HCT116 (cell line): Measurements from ENCODE around the gene ITPR2. TPM values are rescaled to one million over a fixed set of nuclear protein-coding genes. Genes with fewer than 3 reads are reported as not detected.

Experiments
- ATAC-seq: fragments of 200-7000 bp; cut with Tn5 transposase; 2 replicates; pipeline ENCODE4 v1.9.1; 2020; ENCODE audit warnings: mild to moderate bottlenecking, moderate library complexity
- BruUV-seq: library from RNA; stranded (reverse); fragments of 400-500 nt; replicated peaks from 2 replicates; lab custom pipeline; 2021; lab: Mats Ljungman, UMichigan
- CTCF ChIA-PET: fragments of 300-600 bp; sonication (Branson Sonifier 250); formaldehyde crosslinking; loops from one replicate; lab custom pipeline; 2021; ENCODE audit warnings: antibody characterized with exemption; lab: Charles Lee
- POLR2A ChIA-PET: fragments of 300-600, 350-600 bp; sonication (Branson Sonifier 250); formaldehyde crosslinking; loops from one replicate; lab custom pipeline; 2021; ENCODE audit warnings: antibody characterized with exemption; lab: Charles Lee
- RAD21 ChIA-PET, 2 experiments: fragments of 300-600 bp; sonication (Branson Sonifier 250); formaldehyde crosslinking; loops; one replicate each; lab custom pipeline; 2023; ENCODE audit warnings: low total read pairs in 2 of 2; ENCODE audit not compliant: uncharacterized antibody in 2 of 2, unreplicated experiment in 2 of 2, low non-redundant PET in 1 of 2; lab: Charles Lee
- DNase-seq: peaks from one replicate; pipeline ENCODE4 v3.0.0-alpha.2; 2010; ENCODE audit warnings: low read depth, low spot score
- H2AFZ ChIP-seq: fragments of 200-600 bp; shearing (Covaris generic), sonication (generic); 2 replicates; pipeline ENCODE4 v1.6.1; 2017; ENCODE audit warnings: low read depth, mixed run types, mixed read lengths, antibody characterized with exemption, low read length; ENCODE audit not compliant: poor library complexity, severe bottlenecking
- H3K27ac ChIP-seq: 2 replicates; pipeline ENCODE4 v1.5.1; 2012; ENCODE audit warnings: low read depth, low read length
- H3K27me3 ChIP-seq: fragments of 200-600 bp; sonication (generic); 2 replicates; pipeline ENCODE4 v1.6.1; 2016; ENCODE audit warnings: mixed run types, low read length, mixed read lengths; ENCODE audit not compliant: insufficient read depth
- H3K36me3 ChIP-seq, 2 experiments: fragments of 200-500 bp in 1 of 2; fragments of 200-600 bp in 1 of 2; sonication (Bioruptor generic) in 1 of 2; sonication (generic) in 1 of 2; 2 replicates each; pipeline versions ENCODE4 v1.5.1 to v1.6.1; 2014 to 2016; ENCODE audit warnings: low read length in 2 of 2, inconsistent platforms in 1 of 2, mixed read lengths in 1 of 2, mixed run types in 1 of 2; ENCODE audit not compliant: insufficient read depth in 2 of 2, control insufficient read depth in 1 of 2
- H3K4me1 ChIP-seq, 2 experiments: fragments of 200-600 bp in 1 of 2; sonication (generic) in 1 of 2; 2 replicates each; pipeline versions ENCODE4 v1.5.1 to v1.6.1; 2012 to 2017; ENCODE audit warnings: low read length in 2 of 2, inconsistent platforms in 1 of 2, mild to moderate bottlenecking in 1 of 2, mixed read lengths in 1 of 2, mixed run types in 1 of 2, moderate library complexity in 1 of 2; ENCODE audit not compliant: insufficient read depth in 2 of 2, control insufficient read depth in 1 of 2
- H3K4me2 ChIP-seq: fragments of 200-600 bp; sonication (generic); 2 replicates; pipeline ENCODE4 v1.6.1; 2017; ENCODE audit warnings: mixed run types, low read length, mixed read lengths
- H3K4me3 ChIP-seq, 2 experiments: fragments of 200-600 bp in 1 of 2; sonication (generic) in 1 of 2; replicated peaks in 1 of 2; 2 replicates each; pipeline ENCODE4 v1.5.1; 2011 to 2016; ENCODE audit warnings: low read length in 2 of 2, control low read depth in 1 of 2, low read depth in 1 of 2, mild to moderate bottlenecking in 1 of 2, mixed read lengths in 1 of 2, mixed run types in 1 of 2
- H3K79me2 ChIP-seq: fragments of 200-600 bp; sonication (generic); 2 replicates; pipeline ENCODE4 v1.6.1; 2017; ENCODE audit warnings: mild to moderate bottlenecking, mixed run types, low read length, moderate library complexity, mixed read lengths; ENCODE audit not compliant: insufficient read depth
- H3K9ac ChIP-seq: fragments of 200-600 bp; sonication (generic); 2 replicates; pipeline ENCODE4 v1.6.1; 2016; ENCODE audit warnings: low read length, mixed read lengths
- H3K9me2 ChIP-seq: fragments of 200-600 bp; sonication (generic), shearing (Covaris generic); 2 replicates; pipeline ENCODE4 v1.6.1; 2017; ENCODE audit warnings: mixed run types, mild to moderate bottlenecking, moderate library complexity; ENCODE audit not compliant: insufficient read depth
- H3K9me3 ChIP-seq, 2 experiments: fragments of 200-500 bp in 1 of 2; fragments of 200-600 bp in 1 of 2; sonication (Bioruptor generic) in 1 of 2; sonication (generic) in 1 of 2; 2 replicates each; pipeline ENCODE4 v1.6.1; 2014 to 2017; ENCODE audit warnings: low read length in 2 of 2, mixed read lengths in 2 of 2, inconsistent platforms in 1 of 2, low read depth in 1 of 2, mild to moderate bottlenecking in 1 of 2, mixed run types in 1 of 2, moderate library complexity in 1 of 2; ENCODE audit not compliant: control insufficient read depth in 1 of 2, insufficient read depth in 1 of 2
- H4K20me1 ChIP-seq: fragments of 200-600 bp; sonication (generic), shearing (Covaris generic); 2 replicates; pipeline ENCODE4 v1.6.1; 2017; ENCODE audit warnings: mixed run types, mild to moderate bottlenecking, moderate library complexity; ENCODE audit not compliant: insufficient read depth
- CBX3 ChIP-seq: IDR thresholded peaks from 2 replicates; pipeline ENCODE4 v1.6.1; 2012; ENCODE audit warnings: low read depth
- CEBPB ChIP-seq: IDR thresholded peaks from 2 replicates; pipeline ENCODE4 v1.6.1; 2012; ENCODE audit warnings: low read depth
- EGR1 ChIP-seq: IDR thresholded peaks from 2 replicates; pipeline ENCODE4 v1.6.1; 2012; ENCODE audit warnings: low read depth
- ELF1 ChIP-seq: IDR thresholded peaks from 2 replicates; pipeline ENCODE4 v1.6.1; 2012; ENCODE audit warnings: low read depth, borderline replicate concordance
- EZH2 ChIP-seq: fragments of 200-600 bp; sonication (generic); IDR thresholded peaks from 2 replicates; pipeline ENCODE4 v1.6.1; 2017; ENCODE audit warnings: antibody characterized with exemption, mixed run types
- FOSL1 ChIP-seq: IDR thresholded peaks from 2 replicates; pipeline ENCODE4 v1.6.1; 2012; ENCODE audit warnings: low read depth
- JUND ChIP-seq: IDR thresholded peaks from 2 replicates; pipeline ENCODE4 v1.6.1; 2012
- POLR2A ChIP-seq: IDR thresholded peaks from 2 replicates; pipeline ENCODE4 v1.7.0; 2011; ENCODE audit warnings: borderline replicate concordance; ENCODE audit not compliant: insufficient read depth, insufficient read length; ENCODE audit errors: extremely low read depth
- POLR2AphosphoS5 ChIP-seq: IDR thresholded peaks from 2 replicates; pipeline ENCODE4 v1.6.1; 2011; ENCODE audit warnings: mild to moderate bottlenecking, low read depth, low read length, moderate library complexity
- SIN3A ChIP-seq: IDR thresholded peaks from 2 replicates; pipeline ENCODE4 v1.6.1; 2012; ENCODE audit warnings: low read depth
- SP1 ChIP-seq: IDR thresholded peaks from 2 replicates; pipeline ENCODE4 v1.6.1; 2012; ENCODE audit warnings: low read depth
- TCF7L2 ChIP-seq: IDR thresholded peaks from 2 replicates; pipeline ENCODE4 v1.7.0; 2011; ENCODE audit warnings: borderline replicate concordance, inconsistent platforms; ENCODE audit not compliant: insufficient read depth, insufficient read length; ENCODE audit errors: extremely low read depth
- ZFX ChIP-seq: fragments of 450-650 bp; IDR thresholded peaks from 2 replicates; pipeline ENCODE4 v1.6.1; 2017
- intact Hi-C: fragments of 100-400 bp; cut with micrococcal nuclease; formaldehyde crosslinking; loops from 2 replicates; pipeline ENCODE4 v1.10.0; 2022
- total RNA-seq: library from RNA; stranded (reverse); gene quantifications from one replicate; pipeline ENCODE4 v1.2.1, GENCODE V29; 2021; ENCODE audit not compliant: unreplicated experiment
- TF ChIP-seq, protein P1 (sequence below): IDR thresholded peaks from 2 replicates; pipeline ENCODE4 v1.6.1; 2012
- TF ChIP-seq, protein P2 (sequence below): IDR thresholded peaks from 2 replicates; pipeline ENCODE4 v1.6.1; 2012; ENCODE audit warnings: low read depth
- TF ChIP-seq, protein P3 (sequence below), 3 experiments: fragments of 200-600 bp in 1 of 3; sonication (generic) in 1 of 3; IDR thresholded peaks in 2 of 3; conservative IDR thresholded peaks in 1 of 3; 2 replicates each; pipeline ENCODE4 v1.5.1; 2012 to 2017; ENCODE audit warnings: low read depth in 2 of 3, low read length in 2 of 3, antibody characterized with exemption in 1 of 3, borderline replicate concordance in 1 of 3, control low read depth in 1 of 3, mild to moderate bottlenecking in 1 of 3, mixed read lengths in 1 of 3, mixed run types in 1 of 3, moderate library complexity in 1 of 3; ENCODE audit not compliant: insufficient read depth in 1 of 3
- TF ChIP-seq, protein P4 (sequence below): IDR thresholded peaks from 2 replicates; pipeline ENCODE4 v1.6.1; 2012

ITPR2 gene
- total RNA-seq, 1 experiment from 2014 or later = 6.5 TPM

DNA sequence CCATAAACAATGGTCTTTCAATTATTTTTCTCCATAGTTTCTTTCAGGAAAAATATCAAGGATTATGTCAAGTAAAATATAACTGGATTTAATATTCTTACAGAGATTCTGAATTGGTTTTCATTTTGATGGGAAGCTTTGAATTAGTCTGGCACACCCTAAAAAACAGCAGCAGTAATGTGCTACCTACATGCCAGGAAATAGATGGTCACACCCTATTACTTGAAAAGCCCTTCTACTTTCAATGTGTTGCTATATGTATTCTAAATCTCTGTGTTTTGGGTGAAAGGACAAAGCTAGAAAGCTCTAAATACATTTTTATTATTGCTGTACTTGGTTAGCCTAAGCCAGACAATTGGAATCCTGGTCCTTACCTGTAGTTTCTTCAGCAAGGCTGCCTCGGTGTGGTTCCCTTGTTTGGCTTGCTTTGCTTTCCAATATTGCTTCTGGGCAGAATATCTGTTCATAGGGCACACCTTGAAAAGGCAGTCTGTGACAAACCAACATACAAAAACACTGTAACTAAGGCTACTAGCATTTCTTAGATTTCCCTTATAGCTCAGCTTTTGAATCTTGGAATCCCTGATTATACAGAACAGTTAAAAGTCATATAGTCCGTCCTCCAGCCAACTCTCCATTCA lies 107.6 kb downstream of the ITPR2 start:
- RAD21 ChIA-PET = no interaction called here
- H3K9ac ChIP-seq = no peak overlapping the region
- BruUV-seq = no TSS peak
- H3K4me2 ChIP-seq = no peak overlapping the region
- H3K79me2 ChIP-seq = no peaks in the 10 kb centered on the region
- DNase-seq = no peak
- H3K4me3 ChIP-seq = no peak overlapping the region
- H3K27ac ChIP-seq = no peak overlapping the region
- intact Hi-C loops = no loop called here
- TF ChIP-seq, protein P1, sequence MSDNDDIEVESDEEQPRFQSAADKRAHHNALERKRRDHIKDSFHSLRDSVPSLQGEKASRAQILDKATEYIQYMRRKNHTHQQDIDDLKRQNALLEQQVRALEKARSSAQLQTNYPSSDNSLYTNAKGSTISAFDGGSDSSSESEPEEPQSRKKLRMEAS = no peak
- TF ChIP-seq JUND = no peak
- no peak for TF ChIP-seq POLR2A
- TF ChIP-seq ELF1 = no peak
- no peak for TF ChIP-seq POLR2AphosphoS5
- TF ChIP-seq SP1 = no peak
- no peak for TF ChIP-seq SIN3A
- TF ChIP-seq CEBPB = no peak
- no peak for TF ChIP-seq EZH2
- TF ChIP-seq, protein P2, sequence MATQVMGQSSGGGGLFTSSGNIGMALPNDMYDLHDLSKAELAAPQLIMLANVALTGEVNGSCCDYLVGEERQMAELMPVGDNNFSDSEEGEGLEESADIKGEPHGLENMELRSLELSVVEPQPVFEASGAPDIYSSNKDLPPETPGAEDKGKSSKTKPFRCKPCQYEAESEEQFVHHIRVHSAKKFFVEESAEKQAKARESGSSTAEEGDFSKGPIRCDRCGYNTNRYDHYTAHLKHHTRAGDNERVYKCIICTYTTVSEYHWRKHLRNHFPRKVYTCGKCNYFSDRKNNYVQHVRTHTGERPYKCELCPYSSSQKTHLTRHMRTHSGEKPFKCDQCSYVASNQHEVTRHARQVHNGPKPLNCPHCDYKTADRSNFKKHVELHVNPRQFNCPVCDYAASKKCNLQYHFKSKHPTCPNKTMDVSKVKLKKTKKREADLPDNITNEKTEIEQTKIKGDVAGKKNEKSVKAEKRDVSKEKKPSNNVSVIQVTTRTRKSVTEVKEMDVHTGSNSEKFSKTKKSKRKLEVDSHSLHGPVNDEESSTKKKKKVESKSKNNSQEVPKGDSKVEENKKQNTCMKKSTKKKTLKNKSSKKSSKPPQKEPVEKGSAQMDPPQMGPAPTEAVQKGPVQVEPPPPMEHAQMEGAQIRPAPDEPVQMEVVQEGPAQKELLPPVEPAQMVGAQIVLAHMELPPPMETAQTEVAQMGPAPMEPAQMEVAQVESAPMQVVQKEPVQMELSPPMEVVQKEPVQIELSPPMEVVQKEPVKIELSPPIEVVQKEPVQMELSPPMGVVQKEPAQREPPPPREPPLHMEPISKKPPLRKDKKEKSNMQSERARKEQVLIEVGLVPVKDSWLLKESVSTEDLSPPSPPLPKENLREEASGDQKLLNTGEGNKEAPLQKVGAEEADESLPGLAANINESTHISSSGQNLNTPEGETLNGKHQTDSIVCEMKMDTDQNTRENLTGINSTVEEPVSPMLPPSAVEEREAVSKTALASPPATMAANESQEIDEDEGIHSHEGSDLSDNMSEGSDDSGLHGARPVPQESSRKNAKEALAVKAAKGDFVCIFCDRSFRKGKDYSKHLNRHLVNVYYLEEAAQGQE = no peak
- TF ChIP-seq CBX3 = no peak
- TF ChIP-seq EGR1 = no peak
- no peak for TF ChIP-seq FOSL1
- TF ChIP-seq, protein P3, sequence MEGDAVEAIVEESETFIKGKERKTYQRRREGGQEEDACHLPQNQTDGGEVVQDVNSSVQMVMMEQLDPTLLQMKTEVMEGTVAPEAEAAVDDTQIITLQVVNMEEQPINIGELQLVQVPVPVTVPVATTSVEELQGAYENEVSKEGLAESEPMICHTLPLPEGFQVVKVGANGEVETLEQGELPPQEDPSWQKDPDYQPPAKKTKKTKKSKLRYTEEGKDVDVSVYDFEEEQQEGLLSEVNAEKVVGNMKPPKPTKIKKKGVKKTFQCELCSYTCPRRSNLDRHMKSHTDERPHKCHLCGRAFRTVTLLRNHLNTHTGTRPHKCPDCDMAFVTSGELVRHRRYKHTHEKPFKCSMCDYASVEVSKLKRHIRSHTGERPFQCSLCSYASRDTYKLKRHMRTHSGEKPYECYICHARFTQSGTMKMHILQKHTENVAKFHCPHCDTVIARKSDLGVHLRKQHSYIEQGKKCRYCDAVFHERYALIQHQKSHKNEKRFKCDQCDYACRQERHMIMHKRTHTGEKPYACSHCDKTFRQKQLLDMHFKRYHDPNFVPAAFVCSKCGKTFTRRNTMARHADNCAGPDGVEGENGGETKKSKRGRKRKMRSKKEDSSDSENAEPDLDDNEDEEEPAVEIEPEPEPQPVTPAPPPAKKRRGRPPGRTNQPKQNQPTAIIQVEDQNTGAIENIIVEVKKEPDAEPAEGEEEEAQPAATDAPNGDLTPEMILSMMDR (IDR thresholded peaks at IDR 0.05 in 2 of 3, conservative IDR thresholded peaks at IDR 0.05 in 1 of 3; ENCODE audit: borderline replicate concordance in 1 of 3, insufficient read depth in 1 of 3, low read depth in 2 of 3, low read length in 2 of 3) = no peak
- TF ChIP-seq ZFX = no peak
- no peak for TF ChIP-seq TCF7L2
- TF ChIP-seq, protein P4, sequence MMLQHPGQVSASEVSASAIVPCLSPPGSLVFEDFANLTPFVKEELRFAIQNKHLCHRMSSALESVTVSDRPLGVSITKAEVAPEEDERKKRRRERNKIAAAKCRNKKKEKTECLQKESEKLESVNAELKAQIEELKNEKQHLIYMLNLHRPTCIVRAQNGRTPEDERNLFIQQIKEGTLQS = no peak
- TF ChIP-seq, all 23 proteins: peak for 0
- no peaks in the 10 kb centered on the region for H3K9me3 ChIP-seq
- POLR2A ChIA-PET = no interaction called here
- ATAC-seq = no peak
- H3K9me2 ChIP-seq = no peaks in the 10 kb centered on the region
- H3K4me1 ChIP-seq = peaks cover 0 to 9% of the 10 kb centered on the region in 2 experiments; a peak in 3 of 4 replicates
- H3K36me3 ChIP-seq = no peaks in the 10 kb centered on the region
- no peak overlapping the region for H2AFZ ChIP-seq
- H3K27me3 ChIP-seq = no peaks in the 10 kb centered on the region
- no peaks in the 10 kb centered on the region for H4K20me1 ChIP-seq
- CTCF ChIA-PET = no interaction called here
